Astrocyte (in vitro differentiated cells and primary cell): ENCODE results near the gene FOXA2. TPM values are rescaled to one million over a fixed set of nuclear protein-coding genes. Genes with fewer than 3 reads are reported as not detected.
A peak's percentile ranks its signal among the peaks of the same experiment; 100 is the strongest.

ENCODE experiments used
- DNase-seq: peaks from one replicate; pipeline ENCODE4 v3.0.0-alpha.2; 2010; ENCODE audit warnings: low read depth
- FAIRE-seq: peaks from 2 replicates; lab custom pipeline; 2011; peaks lifted over from hg19 to GRCh38; lab: Jason Lieb, UNC
- H2AFZ ChIP-seq: 2 replicates; pipeline ENCODE4 v1.6.0; 2012; ENCODE audit warnings: low read depth, low read length, inconsistent platforms
- H3K27ac ChIP-seq: 2 replicates; pipeline ENCODE4 v1.5.1; 2011; ENCODE audit warnings: low read depth, low read length, inconsistent platforms
- H3K27me3 ChIP-seq: 2 replicates; pipeline ENCODE4 v1.6.0; 2011; ENCODE audit warnings: low read length, inconsistent platforms; ENCODE audit not compliant: insufficient read depth
- H3K36me3 ChIP-seq: 2 replicates; pipeline ENCODE4 v1.5.1; 2011; ENCODE audit warnings: low read length, inconsistent platforms; ENCODE audit not compliant: insufficient read depth
- H3K4me1 ChIP-seq: 2 replicates; pipeline ENCODE4 v1.5.1; 2011; ENCODE audit warnings: low read length, inconsistent platforms; ENCODE audit not compliant: insufficient read depth
- H3K4me2 ChIP-seq: 2 replicates; pipeline ENCODE4 v1.6.0; 2012; ENCODE audit warnings: low read length, inconsistent platforms
- H3K4me3 ChIP-seq: 2 replicates; pipeline ENCODE4 v1.5.1; 2011; ENCODE audit warnings: low read depth, mild to moderate bottlenecking, low read length, inconsistent platforms; ENCODE audit not compliant: insufficient read depth
- H3K79me2 ChIP-seq: 2 replicates; pipeline ENCODE4 v1.6.0; 2012; ENCODE audit warnings: mild to moderate bottlenecking, low read length, inconsistent platforms; ENCODE audit not compliant: insufficient read depth
- H3K9ac ChIP-seq: 2 replicates; pipeline ENCODE4 v1.6.0; 2012; ENCODE audit warnings: mild to moderate bottlenecking, low read length, inconsistent platforms
- H3K9me3 ChIP-seq: 2 replicates; pipeline ENCODE4 v1.5.1; 2012; ENCODE audit warnings: low read depth, mild to moderate bottlenecking, low read length, inconsistent platforms; ENCODE audit not compliant: insufficient read depth
- H4K20me1 ChIP-seq: 2 replicates; pipeline ENCODE4 v1.6.0; 2012; ENCODE audit warnings: low read length, inconsistent platforms; ENCODE audit not compliant: insufficient read depth
- H3K27ac Mint-ChIP-seq: one replicate; pipeline ENCODE4 v1.8.0; 2021; ENCODE audit warnings: mild to moderate bottlenecking, mixed read lengths; ENCODE audit not compliant: unreplicated experiment
- H3K27me3 Mint-ChIP-seq: one replicate; pipeline ENCODE4 v1.8.0; 2021; ENCODE audit warnings: low read depth, mixed read lengths; ENCODE audit not compliant: unreplicated experiment
- H3K36me3 Mint-ChIP-seq: one replicate; pipeline ENCODE4 v1.8.0; 2021; ENCODE audit warnings: low read depth, mixed read lengths; ENCODE audit not compliant: unreplicated experiment
- H3K4me1 Mint-ChIP-seq: one replicate; pipeline ENCODE4 v1.8.0; 2021; ENCODE audit warnings: low read depth, mixed read lengths; ENCODE audit not compliant: unreplicated experiment
- H3K4me3 Mint-ChIP-seq: one replicate; pipeline ENCODE4 v1.8.0; 2021; ENCODE audit warnings: mild to moderate bottlenecking, moderate library complexity, mixed read lengths; ENCODE audit not compliant: unreplicated experiment
- H3K9me3 Mint-ChIP-seq: one replicate; pipeline ENCODE4 v1.8.0; 2021; ENCODE audit warnings: mild to moderate bottlenecking, mixed read lengths; ENCODE audit not compliant: unreplicated experiment
- EZH2 ChIP-seq: IDR thresholded peaks from 2 replicates; pipeline ENCODE4 v1.6.1; 2012; ENCODE audit warnings: mild to moderate bottlenecking, low read length, inconsistent platforms; ENCODE audit not compliant: insufficient read depth
- total RNA-seq: library from RNA; stranded (reverse); gene quantifications from 2 replicates; pipeline ENCODE4 v1.2.1, GENCODE V29; 2021
- TF ChIP-seq, protein P1 (sequence below): IDR thresholded peaks from 2 replicates; pipeline ENCODE4 v1.5.1; 2011; ENCODE audit warnings: low read depth, mild to moderate bottlenecking, inconsistent platforms, low read length, moderate library complexity; ENCODE audit not compliant: insufficient read depth

FOXA2 gene
- total RNA-seq, 1 donor from 2014 or later: not detected

DNA sequence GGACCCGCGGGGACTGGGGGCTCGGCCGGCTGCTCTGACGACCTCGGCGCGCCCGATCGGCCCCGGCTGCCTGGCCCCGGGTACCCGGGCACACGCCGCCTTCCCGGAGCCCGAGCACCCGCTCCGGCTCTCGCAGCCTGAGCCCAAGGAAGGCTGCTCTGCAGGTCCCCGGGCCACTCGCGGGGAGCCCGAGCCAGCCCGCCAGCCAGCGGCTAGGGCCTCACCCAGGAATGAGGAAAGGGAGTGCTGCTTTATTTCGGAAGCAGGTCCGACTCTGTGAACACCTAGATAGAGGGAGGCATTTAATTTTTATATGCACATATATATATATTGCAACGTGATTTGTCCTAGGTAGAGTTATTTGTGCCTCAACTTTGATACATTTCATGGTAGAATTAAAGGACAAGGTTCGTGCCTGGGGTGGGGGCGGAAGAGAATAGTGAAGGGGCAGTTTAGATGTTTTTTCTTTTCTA, 15.5 kb downstream of the FOXA2 start:
- Histone ChIP-seq H3K27me3 (peaks cover 45% of the 10 kb centered on the region), H3K9ac (no peak overlapping the region), H3K36me3 (no peaks in the 10 kb centered on the region), H3K4me2 (no peak overlapping the region), H4K20me1 (no peaks in the 10 kb centered on the region), H3K4me3 (no peak overlapping the region), H3K4me1 (no peaks in the 10 kb centered on the region), H3K79me2 (no peaks in the 10 kb centered on the region), H3K9me3 (no peaks in the 10 kb centered on the region), H3K27ac (no peak overlapping the region), H2AFZ (no peak overlapping the region)
- no peaks in the 10 kb centered on the region for H3K9me3 Mint-ChIP-seq
- H3K27me3 Mint-ChIP-seq: peaks cover 91% of the 10 kb centered on the region
- H3K4me1 Mint-ChIP-seq: no peaks in the 10 kb centered on the region
- no peak overlapping the region for H3K27ac Mint-ChIP-seq
- no peak for TF ChIP-seq EZH2
- TF ChIP-seq, protein P1, sequence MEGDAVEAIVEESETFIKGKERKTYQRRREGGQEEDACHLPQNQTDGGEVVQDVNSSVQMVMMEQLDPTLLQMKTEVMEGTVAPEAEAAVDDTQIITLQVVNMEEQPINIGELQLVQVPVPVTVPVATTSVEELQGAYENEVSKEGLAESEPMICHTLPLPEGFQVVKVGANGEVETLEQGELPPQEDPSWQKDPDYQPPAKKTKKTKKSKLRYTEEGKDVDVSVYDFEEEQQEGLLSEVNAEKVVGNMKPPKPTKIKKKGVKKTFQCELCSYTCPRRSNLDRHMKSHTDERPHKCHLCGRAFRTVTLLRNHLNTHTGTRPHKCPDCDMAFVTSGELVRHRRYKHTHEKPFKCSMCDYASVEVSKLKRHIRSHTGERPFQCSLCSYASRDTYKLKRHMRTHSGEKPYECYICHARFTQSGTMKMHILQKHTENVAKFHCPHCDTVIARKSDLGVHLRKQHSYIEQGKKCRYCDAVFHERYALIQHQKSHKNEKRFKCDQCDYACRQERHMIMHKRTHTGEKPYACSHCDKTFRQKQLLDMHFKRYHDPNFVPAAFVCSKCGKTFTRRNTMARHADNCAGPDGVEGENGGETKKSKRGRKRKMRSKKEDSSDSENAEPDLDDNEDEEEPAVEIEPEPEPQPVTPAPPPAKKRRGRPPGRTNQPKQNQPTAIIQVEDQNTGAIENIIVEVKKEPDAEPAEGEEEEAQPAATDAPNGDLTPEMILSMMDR: no peak
- FAIRE-seq (no peak), DNase-seq (no peak)
- no peaks in the 10 kb centered on the region for H3K36me3 Mint-ChIP-seq
- H3K4me3 Mint-ChIP-seq: no peak overlapping the region

- Mint-ChIP-seq H3K36me3 (no peaks in the 10 kb centered on the region), H3K9me3 (peaks cover 2% of the 10 kb centered on the region), H3K27me3 (peaks cover 91% of the 10 kb centered on the region), H3K4me3 (no peak overlapping the region), H3K27ac (peak overlapping the region; percentile 58), H3K4me1 (no peaks in the 10 kb centered on the region)
- H2AFZ ChIP-seq: no peak overlapping the region
- no peaks in the 10 kb centered on the region for H3K36me3 ChIP-seq
- peaks cover 43% of the 10 kb centered on the region for H3K27me3 ChIP-seq
- no peak for FAIRE-seq
- TF ChIP-seq EZH2: peak; percentile 38
- TF ChIP-seq, protein P1: no peak
- no peaks in the 10 kb centered on the region for H3K79me2 ChIP-seq
- H3K27ac ChIP-seq: no peak overlapping the region
- H3K4me1 ChIP-seq: no peaks in the 10 kb centered on the region
- H3K4me2 ChIP-seq: no peak overlapping the region
- no peak overlapping the region for H3K9ac ChIP-seq
- H3K9me3 ChIP-seq: no peaks in the 10 kb centered on the region
- no peak for DNase-seq
- no peak overlapping the region for H3K4me3 ChIP-seq
- H4K20me1 ChIP-seq: no peaks in the 10 kb centered on the region
These were observed 16.2 kb downstream of the FOXA2 start for GRCh38 chr20:22567944-22568871.
